ENCODE measurements around the gene ARRB1. TPM values are rescaled to one million over a fixed set of nuclear protein-coding genes. Genes with fewer than 3 reads are reported as not detected.

The ARRB1 gene
- total and polyA plus RNA-seq, 10 of the 15 experiments (the other 5 are each of a cell fraction or from before 2014, with no cell fraction given) = 0.39 to 12.9 (median 1.7) TPM

DNA sequence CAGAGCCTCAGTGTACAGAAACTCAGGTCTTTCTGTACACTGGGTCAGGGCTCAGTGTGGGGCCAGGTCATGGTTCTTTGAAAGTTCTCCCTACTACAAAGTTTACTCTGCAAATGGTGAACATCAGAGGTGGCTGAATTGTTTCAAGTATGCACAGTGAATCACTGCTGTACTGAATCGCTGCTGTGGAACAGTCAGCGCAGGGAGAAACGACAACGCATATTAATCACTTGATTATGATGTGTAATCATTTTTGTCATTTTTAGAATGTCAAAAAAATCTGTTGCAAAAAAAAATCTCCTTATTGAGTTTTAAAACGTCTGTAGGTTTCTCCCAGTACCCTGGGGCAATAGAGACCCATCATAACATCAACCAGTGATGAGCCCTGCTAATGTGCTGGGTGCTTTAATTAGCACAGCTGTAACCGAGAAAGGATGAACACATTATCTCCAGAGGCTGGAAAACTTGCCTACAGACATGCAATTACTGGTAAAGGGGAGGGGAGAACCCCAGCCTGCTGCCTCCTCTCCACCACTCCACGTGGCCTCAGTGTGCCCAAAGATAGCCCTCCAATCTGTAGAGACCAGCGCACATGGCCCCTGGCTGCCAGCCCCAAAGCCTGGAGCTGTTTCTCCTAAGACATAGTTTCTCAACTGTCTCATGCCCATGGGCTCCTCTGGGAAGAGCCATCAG is 12.8 kb downstream of the ARRB1 start:
- Histone ChIP-seq H3K9me3 (replicated peaks; ENCODE audit: control insufficient read depth, insufficient read depth, low read length) (no peaks in the 10 kb centered on the region), H3K4me1 (ENCODE audit: control insufficient read depth, insufficient read depth, low read length) (peaks cover 36% of the 10 kb centered on the region), H2AFZ (ENCODE audit: control insufficient read depth, low read depth, low read length) (no peak overlapping the region), H3K4me2 (ENCODE audit: control insufficient read depth, insufficient read depth) (no peak overlapping the region), H3K27me3 (replicated peaks in 1 of 2; ENCODE audit: control insufficient read depth in 2 of 2, insufficient read depth in 2 of 2, low read length in 1 of 2) (no peaks in the 10 kb centered on the region), H4K20me1 (ENCODE audit: control insufficient read depth, insufficient read depth) (no peaks in the 10 kb centered on the region), H3K36me3 (ENCODE audit: control insufficient read depth in 2 of 2, insufficient read depth in 2 of 2, low read length in 1 of 2) (no peaks in the 10 kb centered on the region), H3K9ac (ENCODE audit: control insufficient read depth, insufficient read depth, low read length) (no peak overlapping the region), H3K79me2 (ENCODE audit: control insufficient read depth, insufficient read depth, low read length) (peaks cover 2% of the 10 kb centered on the region), H3K27ac (ENCODE audit: control insufficient read depth, insufficient read depth) (no peak overlapping the region), H3K4me3 (no peak overlapping the region)
- 69% methylated on average over 8 of the region's 8 CpGs for WGBS (ENCODE audit: insufficient coverage, insufficient replicate concordance, low lambda C conversion rate, missing lambda C conversion rate)
- ATAC-seq (no peak), DNase-seq (ENCODE audit: low read depth, low spot score) (no peak), FAIRE-seq (no peak)
- ChIA-PET POLR2A (no interaction called here), RAD21 (ENCODE audit: unreplicated experiment) (interaction anchor here (2.2 to 2.6 kb wide), 2 partner anchors 44 to 47 kb away, joined by 13 to 14 read pairs; no protein-coding TSS in a partner anchor), CTCF (interaction anchor here (2.3 to 6.0 kb wide), 5 partner anchors 7 to 58 kb away, joined by 11 to 64 read pairs (median 21); no protein-coding TSS in a partner anchor), SMC1A (ENCODE audit: uncharacterized antibody, unreplicated experiment) (interaction anchor here (1.2 to 3.1 kb wide), 3 partner anchors 8 to 58 kb away, joined by 3 to 18 read pairs (median 5); no protein-coding TSS in a partner anchor)
- in situ Hi-C loops (cut with MboI) (no loop called here), intact Hi-C loops (cut with micrococcal nuclease; ENCODE audit: unreplicated experiment) (no loop called here)
- TF ChIP-seq ATF7 (IDR thresholded peaks at IDR 0.05; ENCODE audit: low read depth) (no peak), SREBF1 (IDR thresholded peaks at IDR 0.05; ENCODE audit: low read length) (no peak), NBN (IDR thresholded peaks at IDR 0.05) (no peak)
- no TSS peak for BruUV-seq (replicated peaks)

DNA sequence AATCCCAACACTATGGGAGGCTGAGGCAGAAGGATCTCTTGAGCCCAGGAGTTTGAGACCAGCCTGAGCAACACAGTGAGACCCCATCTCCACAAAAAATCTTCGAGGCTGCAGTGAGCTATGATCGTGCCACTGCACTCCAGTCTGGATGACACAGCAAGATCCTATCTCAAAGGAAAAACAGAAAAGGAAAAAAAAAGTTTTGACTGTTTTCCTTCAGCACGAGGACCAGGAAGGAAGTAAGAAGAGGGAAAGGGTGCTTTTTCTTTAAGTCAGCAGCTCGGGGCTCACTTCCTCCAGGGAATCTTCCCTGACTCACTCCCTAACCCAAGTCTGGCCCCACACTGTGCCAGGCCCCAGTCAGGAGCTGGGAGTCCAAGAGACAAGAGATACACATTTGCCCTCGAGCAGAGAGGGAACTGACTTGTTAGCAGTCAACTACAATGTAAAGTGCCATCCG is 14.2 kb downstream of the ARRB1 start:
- Histone ChIP-seq H3K4me1 (ENCODE audit: control insufficient read depth, insufficient read depth, low read length) (peaks cover 36% of the 10 kb centered on the region), H3K9me3 (replicated peaks; ENCODE audit: control insufficient read depth, insufficient read depth, low read length) (no peaks in the 10 kb centered on the region), H3K9ac (ENCODE audit: control insufficient read depth, insufficient read depth, low read length) (no peak overlapping the region), H2AFZ (ENCODE audit: control insufficient read depth, low read depth, low read length) (no peak overlapping the region), H3K4me2 (ENCODE audit: control insufficient read depth, insufficient read depth) (no peak overlapping the region), H4K20me1 (ENCODE audit: control insufficient read depth, insufficient read depth) (no peaks in the 10 kb centered on the region), H3K27ac (ENCODE audit: control insufficient read depth, insufficient read depth) (no peak overlapping the region), H3K36me3 (ENCODE audit: control insufficient read depth in 2 of 2, insufficient read depth in 2 of 2, low read length in 1 of 2) (no peaks in the 10 kb centered on the region), H3K79me2 (ENCODE audit: control insufficient read depth, insufficient read depth, low read length) (peaks cover 2% of the 10 kb centered on the region), H3K4me3 (no peak overlapping the region), H3K27me3 (replicated peaks in 1 of 2; ENCODE audit: control insufficient read depth in 2 of 2, insufficient read depth in 2 of 2, low read length in 1 of 2) (no peaks in the 10 kb centered on the region)
- ATAC-seq (no peak), FAIRE-seq (no peak), DNase-seq (ENCODE audit: low read depth, low spot score) (no peak)
- CTCF ChIA-PET = interaction anchor here (5.1 to 6.0 kb wide), 2 partner anchors 47 to 56 kb away, joined by 36 to 64 read pairs; no protein-coding TSS in a partner anchor
- RAD21 ChIA-PET (ENCODE audit: unreplicated experiment) = interaction anchor here (0.8 kb wide), 1 partner anchor 45 kb away, joined by 3 read pairs; no protein-coding TSS in a partner anchor
- TF ChIP-seq CHD2 (IDR thresholded peaks at IDR 0.05; ENCODE audit: borderline replicate concordance, low read depth, low read length) (no peak), NFXL1 (IDR thresholded peaks at IDR 0.05; ENCODE audit: borderline replicate concordance) (no peak), SPI1 (IDR thresholded peaks at IDR 0.05; ENCODE audit: borderline replicate concordance, insufficient read depth, low read depth, low read length) (no peak), ESRRA (IDR thresholded peaks at IDR 0.05; ENCODE audit: low read length) (no peak), SUZ12 (IDR thresholded peaks at IDR 0.05; ENCODE audit: unreplicated experiment) (no peak), CHD1 (IDR thresholded peaks at IDR 0.05; ENCODE audit: low read depth, low read length) (no peak), HCFC1 (IDR thresholded peaks at IDR 0.05; ENCODE audit: low read length) (no peak)
- TF ChIP-seq, protein P1, sequence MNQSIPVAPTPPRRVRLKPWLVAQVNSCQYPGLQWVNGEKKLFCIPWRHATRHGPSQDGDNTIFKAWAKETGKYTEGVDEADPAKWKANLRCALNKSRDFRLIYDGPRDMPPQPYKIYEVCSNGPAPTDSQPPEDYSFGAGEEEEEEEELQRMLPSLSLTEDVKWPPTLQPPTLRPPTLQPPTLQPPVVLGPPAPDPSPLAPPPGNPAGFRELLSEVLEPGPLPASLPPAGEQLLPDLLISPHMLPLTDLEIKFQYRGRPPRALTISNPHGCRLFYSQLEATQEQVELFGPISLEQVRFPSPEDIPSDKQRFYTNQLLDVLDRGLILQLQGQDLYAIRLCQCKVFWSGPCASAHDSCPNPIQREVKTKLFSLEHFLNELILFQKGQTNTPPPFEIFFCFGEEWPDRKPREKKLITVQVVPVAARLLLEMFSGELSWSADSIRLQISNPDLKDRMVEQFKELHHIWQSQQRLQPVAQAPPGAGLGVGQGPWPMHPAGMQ (IDR thresholded peaks at IDR 0.05; ENCODE audit: borderline replicate concordance) = no peak
- TF ChIP-seq, protein P2, sequence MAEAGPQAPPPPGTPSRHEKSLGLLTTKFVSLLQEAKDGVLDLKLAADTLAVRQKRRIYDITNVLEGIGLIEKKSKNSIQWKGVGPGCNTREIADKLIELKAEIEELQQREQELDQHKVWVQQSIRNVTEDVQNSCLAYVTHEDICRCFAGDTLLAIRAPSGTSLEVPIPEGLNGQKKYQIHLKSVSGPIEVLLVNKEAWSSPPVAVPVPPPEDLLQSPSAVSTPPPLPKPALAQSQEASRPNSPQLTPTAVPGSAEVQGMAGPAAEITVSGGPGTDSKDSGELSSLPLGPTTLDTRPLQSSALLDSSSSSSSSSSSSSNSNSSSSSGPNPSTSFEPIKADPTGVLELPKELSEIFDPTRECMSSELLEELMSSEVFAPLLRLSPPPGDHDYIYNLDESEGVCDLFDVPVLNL (IDR thresholded peaks at IDR 0.05; ENCODE audit: low read depth, low read length) = no peak
- TF ChIP-seq, protein P3, sequence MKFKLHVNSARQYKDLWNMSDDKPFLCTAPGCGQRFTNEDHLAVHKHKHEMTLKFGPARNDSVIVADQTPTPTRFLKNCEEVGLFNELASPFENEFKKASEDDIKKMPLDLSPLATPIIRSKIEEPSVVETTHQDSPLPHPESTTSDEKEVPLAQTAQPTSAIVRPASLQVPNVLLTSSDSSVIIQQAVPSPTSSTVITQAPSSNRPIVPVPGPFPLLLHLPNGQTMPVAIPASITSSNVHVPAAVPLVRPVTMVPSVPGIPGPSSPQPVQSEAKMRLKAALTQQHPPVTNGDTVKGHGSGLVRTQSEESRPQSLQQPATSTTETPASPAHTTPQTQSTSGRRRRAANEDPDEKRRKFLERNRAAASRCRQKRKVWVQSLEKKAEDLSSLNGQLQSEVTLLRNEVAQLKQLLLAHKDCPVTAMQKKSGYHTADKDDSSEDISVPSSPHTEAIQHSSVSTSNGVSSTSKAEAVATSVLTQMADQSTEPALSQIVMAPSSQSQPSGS (IDR thresholded peaks at IDR 0.05; ENCODE audit: low read length) = no peak
- SMC1A ChIA-PET (ENCODE audit: uncharacterized antibody, unreplicated experiment) = interaction anchor here (0.7 to 1.6 kb wide), 3 partner anchors 8 to 57 kb away, joined by 3 to 5 read pairs (median 4); no protein-coding TSS in a partner anchor
- in situ Hi-C loops (cut with MboI) = no loop called here
- POLR2A ChIA-PET = no interaction called here
- intact Hi-C loops (cut with micrococcal nuclease; ENCODE audit: unreplicated experiment) = no loop called here
- 28% methylated on average over 6 of the region's 6 CpGs for WGBS (ENCODE audit: insufficient coverage, insufficient replicate concordance, low lambda C conversion rate, missing lambda C conversion rate)
- BruUV-seq (replicated peaks) = no TSS peak

All from GM12878 (cell line).